Psoas muscle (tissue), 8 donors: ENCODE data around the gene AGAP2. TPM values are rescaled to one million over a fixed set of nuclear protein-coding genes. Genes with fewer than 3 reads are reported as not detected.
"Not testable (repeated sequence)": the region's sequence is repeated elsewhere in the genome, so short reads cannot be mapped to it uniquely, and the experiment has no call there.

ENCODE experiments used
- ATAC-seq, 4 donors: fragments of 200-7000 bp; cut with Tn5 transposase; one replicate each; pipeline ENCODE4 v1.9.1; 2020; ENCODE audit warnings: moderate library complexity in 3 of 4, mild to moderate bottlenecking in 2 of 4
- DNase-seq, 2 donors: peaks; one replicate each; pipeline ENCODE4 v3.0.0-alpha.2; 2020
- H3K27ac ChIP-seq: fragments of 200-600 bp; one replicate; pipeline ENCODE4 v1.8.0; 2022
- H3K27me3 ChIP-seq, 3 donors: fragments of 200-600 bp in 1 of 3; one replicate each; pipeline versions ENCODE4 v1.6.1 to v1.8.0; 2013 to 2022; ENCODE audit warnings: low read length in 2 of 3, mild to moderate bottlenecking in 2 of 3, moderate library complexity in 1 of 3; ENCODE audit not compliant: insufficient read depth in 3 of 3
- H3K36me3 ChIP-seq, 2 donors: fragments of 200-600 bp in 1 of 2; one replicate each; pipeline versions ENCODE4 v1.6.1 to v1.8.0; 2013 to 2022; ENCODE audit warnings: low read depth in 1 of 2, mild to moderate bottlenecking in 1 of 2, moderate library complexity in 1 of 2; ENCODE audit not compliant: insufficient read depth in 1 of 2
- H3K4me1 ChIP-seq: fragments of 200-600 bp; one replicate; pipeline ENCODE4 v1.8.0; 2022
- H3K4me3 ChIP-seq: fragments of 200-600 bp; one replicate; pipeline ENCODE4 v1.8.0; 2022; ENCODE audit warnings: mild to moderate bottlenecking
- H3K9me3 ChIP-seq: fragments of 200-600 bp; one replicate; pipeline ENCODE4 v1.8.0; 2022
- WGBS, 3 donors: extraction: QIAGEN DNeasy Blood & Tissue Kit; methylation state at CpG; one replicate each; pipeline versions ENCODE4 v1.1.6 to v1.1.7; 2013; 5-methylcytosine and 5-hydroxymethylcytosine counted together
- intact Hi-C, 2 donors: fragments of 100-400 bp; cut with DNase I; formaldehyde crosslinking; loops; one replicate each; pipeline versions ENCODE4 v1.11.0 to v1.14.2; 2022
- polyA plus RNA-seq, 3 donors: library from polyadenylated mRNA; stranded (reverse); fragments of 200-250 nt; gene quantifications; one replicate each; pipeline ENCODE4 v1.2.3, GENCODE V29; 2013
- total RNA-seq, 4 donors: library from RNA; stranded (reverse); fragmentation: NEBNext Ultra II Directional in 2 of 4; extraction: Animal tissue kit (Norgen Biotek cat#: 25700) in 2 of 4; gene quantifications; one replicate each; pipeline versions ENCODE4 v1.2.1 to v1.2.4, GENCODE V29; 2021 to 2023
- TF ChIP-seq, protein P1 (sequence below): fragments of 200-600 bp; IDR thresholded peaks from one replicate; pipeline ENCODE4 v1.8.0; 2022; ENCODE audit warnings: antibody characterized with exemption
- donor health status: healthy with polysubstance abuse.
- donor health status: DM: no; HTN: no; CAD: no; lungs with moderate emphysema.
- donor health status: Bipolar disorder and iron deficiency.
- donor health status: healthy.
- donor health status: DM: yes; HTN: yes; CAD: no.
- donor health status: DM: no; HTN: no; CAD: no.
- donor health status: DM: no; HTN: no; CAD: no.
- donor health status: DM: yes; HTN: yes; CAD: no.

The AGAP2 gene
- total and polyA plus RNA-seq, 7 donors, result 2.5 to 9.6 (median 3.9) TPM

DNA sequence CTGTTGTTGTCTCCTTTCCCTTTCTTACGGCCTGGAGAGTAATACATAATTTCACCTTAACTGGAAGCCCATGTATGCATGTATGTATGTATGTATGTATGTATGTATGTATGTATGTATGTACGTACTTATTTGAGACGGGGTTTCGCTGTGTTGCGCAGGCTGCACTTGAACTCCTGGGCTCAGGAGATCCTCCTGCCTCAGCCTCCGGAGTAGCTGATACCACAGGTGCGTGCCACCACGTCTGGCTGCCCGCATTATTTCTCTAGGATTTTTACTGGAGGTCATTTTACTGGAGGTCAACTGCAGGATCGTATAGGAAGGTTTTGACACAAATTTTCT lies 45.3 kb downstream of the AGAP2 start:
- no peaks in the 10 kb centered on the region for H3K9me3 ChIP-seq
- ATAC-seq (peak in 3 of 4 donors; percentile 1 to 6 (median 4)), DNase-seq (no peak)
- H3K4me1 ChIP-seq, result peaks cover 10% of the 10 kb centered on the region
- intact Hi-C loops, result loop anchor here in 1 of 2 donors (5.0 kb wide), 1 partner anchor 146 kb away; the partner anchor contains the start of gene DCTN2
- WGBS, 3 donors, result 45 to 52% (median 48%) methylated on average over 10 of the region's 10 CpGs
- peaks cover 0 to 6% (median 0%) of the 10 kb centered on the region in 3 donors for H3K27me3 ChIP-seq
- peak overlapping the region; percentile 89 for H3K4me3 ChIP-seq
- peaks cover 10 to 30% of the 10 kb centered on the region in 2 donors for H3K36me3 ChIP-seq
- H3K27ac ChIP-seq, result peak overlapping the region; percentile 24
- TF ChIP-seq, protein P1, sequence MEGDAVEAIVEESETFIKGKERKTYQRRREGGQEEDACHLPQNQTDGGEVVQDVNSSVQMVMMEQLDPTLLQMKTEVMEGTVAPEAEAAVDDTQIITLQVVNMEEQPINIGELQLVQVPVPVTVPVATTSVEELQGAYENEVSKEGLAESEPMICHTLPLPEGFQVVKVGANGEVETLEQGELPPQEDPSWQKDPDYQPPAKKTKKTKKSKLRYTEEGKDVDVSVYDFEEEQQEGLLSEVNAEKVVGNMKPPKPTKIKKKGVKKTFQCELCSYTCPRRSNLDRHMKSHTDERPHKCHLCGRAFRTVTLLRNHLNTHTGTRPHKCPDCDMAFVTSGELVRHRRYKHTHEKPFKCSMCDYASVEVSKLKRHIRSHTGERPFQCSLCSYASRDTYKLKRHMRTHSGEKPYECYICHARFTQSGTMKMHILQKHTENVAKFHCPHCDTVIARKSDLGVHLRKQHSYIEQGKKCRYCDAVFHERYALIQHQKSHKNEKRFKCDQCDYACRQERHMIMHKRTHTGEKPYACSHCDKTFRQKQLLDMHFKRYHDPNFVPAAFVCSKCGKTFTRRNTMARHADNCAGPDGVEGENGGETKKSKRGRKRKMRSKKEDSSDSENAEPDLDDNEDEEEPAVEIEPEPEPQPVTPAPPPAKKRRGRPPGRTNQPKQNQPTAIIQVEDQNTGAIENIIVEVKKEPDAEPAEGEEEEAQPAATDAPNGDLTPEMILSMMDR, result no peak

DNA sequence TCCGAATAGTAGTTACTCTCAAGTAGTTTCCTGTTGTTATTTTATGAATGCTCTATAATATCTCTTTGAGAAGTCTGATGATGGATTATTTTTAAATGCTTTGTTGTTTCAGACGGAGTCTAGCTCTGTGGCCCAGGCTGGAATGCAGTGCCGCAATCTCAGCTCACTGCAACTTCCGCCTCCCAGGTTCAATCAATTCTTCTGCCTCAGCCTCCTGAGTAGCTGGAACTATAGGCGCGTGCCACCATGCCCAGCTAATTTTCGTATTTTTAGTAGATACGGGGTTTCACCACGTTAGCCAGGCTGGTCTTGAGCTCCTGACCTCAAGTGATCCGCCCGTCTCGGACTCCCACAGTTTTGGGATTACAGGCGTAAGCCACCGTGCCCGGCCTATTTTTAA lies 46.0 kb downstream of the AGAP2 start:
- no peak overlapping the region for H3K27ac ChIP-seq
- peaks cover 9 to 22% of the 10 kb centered on the region in 2 donors for H3K36me3 ChIP-seq
- intact Hi-C loops, result loop anchor here in 1 of 2 donors (5.0 kb wide), 1 partner anchor 145 kb away; the partner anchor contains the start of gene DCTN2
- peaks cover 0 to 8% (median 0%) of the 10 kb centered on the region in 3 donors for H3K27me3 ChIP-seq
- no peak for ATAC-seq
- WGBS, 3 donors, result 90 to 93% (median 92%) methylated on average over 15 of the region's 15 CpGs
- no peak overlapping the region for H3K4me3 ChIP-seq
- no peak for DNase-seq
- TF ChIP-seq, protein P1, result no peak
- peaks cover 10% of the 10 kb centered on the region for H3K4me1 ChIP-seq
- H3K9me3 ChIP-seq, result no peaks in the 10 kb centered on the region

DNA sequence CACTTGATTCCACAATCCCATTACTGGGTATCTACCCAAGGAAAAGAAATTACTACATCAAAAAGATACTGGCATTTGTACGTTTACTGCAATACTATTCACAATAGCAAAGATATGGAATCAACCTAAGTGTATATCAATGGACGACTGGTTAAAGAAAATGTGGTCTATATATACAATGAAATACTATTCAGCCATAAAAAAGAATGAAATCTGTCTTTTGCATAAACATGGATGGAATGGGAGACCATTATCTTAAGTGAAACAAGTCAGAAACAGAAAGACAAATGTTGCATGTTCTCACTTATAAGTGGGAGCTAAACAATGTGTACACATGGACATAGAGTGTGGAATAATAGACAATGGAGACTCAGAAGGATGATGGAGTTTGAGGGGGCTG lies 49.6 kb downstream of the AGAP2 start:
- intact Hi-C loops, result no loop called here
- ATAC-seq, result no peak
- no peak for DNase-seq
- WGBS, 3 donors, result 54 to 59% (median 56%) methylated on average over 2 of the region's 2 CpGs
- Histone ChIP-seq H3K9me3 (no peaks in the 10 kb centered on the region), H3K36me3 (no peaks in the 10 kb centered on the region), H3K4me3 (no peak overlapping the region), H3K27ac (no peak overlapping the region), H3K27me3 (peaks cover 0 to 14% (median 0%) of the 10 kb centered on the region in 3 donors), H3K4me1 (peaks cover 6% of the 10 kb centered on the region)
- TF ChIP-seq, protein P1, result no peak

DNA sequence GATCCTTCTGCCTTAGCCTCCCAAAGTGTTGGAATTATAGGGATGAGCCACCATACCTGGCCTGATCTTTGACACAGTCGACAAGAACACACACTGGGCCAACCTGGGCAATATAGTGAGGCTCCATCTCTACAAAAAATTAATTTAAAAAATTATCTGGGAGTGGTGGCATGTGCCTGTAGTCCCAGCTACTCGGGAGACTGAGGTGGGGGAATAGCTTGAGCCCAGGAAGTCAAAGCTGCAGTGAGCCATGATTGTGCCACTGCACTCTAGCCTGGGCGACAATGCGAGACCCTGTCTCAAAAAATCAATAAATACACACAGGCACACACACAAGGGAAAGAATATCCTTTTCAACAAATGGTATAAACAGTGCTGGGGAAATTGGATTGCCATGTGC lies 50.7 kb downstream of the AGAP2 start:
- intact Hi-C loops, result no loop called here
- Histone ChIP-seq H3K27me3 (peaks cover 0 to 14% (median 0%) of the 10 kb centered on the region in 3 donors), H3K4me3 (no peak overlapping the region), H3K4me1 (no peaks in the 10 kb centered on the region), H3K27ac (no peak overlapping the region), H3K36me3 (no peaks in the 10 kb centered on the region), H3K9me3 (no peaks in the 10 kb centered on the region)
- 57 to 70% (median 69%) methylated on average over 4 of the region's 4 CpGs for WGBS, 3 donors
- TF ChIP-seq, protein P1, result no peak
- ATAC-seq (no peak), DNase-seq (no peak)

DNA sequence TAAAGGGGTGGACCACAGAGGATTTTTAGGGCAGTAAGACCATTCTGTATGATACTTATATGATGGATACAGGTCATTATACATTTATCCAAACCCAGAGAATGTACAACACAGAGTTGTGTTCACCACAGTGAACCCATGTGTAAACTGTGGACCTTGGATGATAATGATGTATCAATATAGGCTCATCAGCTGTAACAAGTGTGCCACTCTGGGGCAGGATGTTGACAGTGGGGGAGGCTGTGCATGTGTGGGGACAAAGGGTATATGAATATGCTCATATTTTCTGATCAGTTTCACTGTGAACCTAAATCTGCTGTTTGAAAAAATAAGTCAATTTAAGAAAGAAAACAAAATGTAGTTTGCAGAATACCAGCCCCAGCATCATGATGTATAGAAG lies 58.8 kb downstream of the AGAP2 start:
- no peak for DNase-seq

DNA sequence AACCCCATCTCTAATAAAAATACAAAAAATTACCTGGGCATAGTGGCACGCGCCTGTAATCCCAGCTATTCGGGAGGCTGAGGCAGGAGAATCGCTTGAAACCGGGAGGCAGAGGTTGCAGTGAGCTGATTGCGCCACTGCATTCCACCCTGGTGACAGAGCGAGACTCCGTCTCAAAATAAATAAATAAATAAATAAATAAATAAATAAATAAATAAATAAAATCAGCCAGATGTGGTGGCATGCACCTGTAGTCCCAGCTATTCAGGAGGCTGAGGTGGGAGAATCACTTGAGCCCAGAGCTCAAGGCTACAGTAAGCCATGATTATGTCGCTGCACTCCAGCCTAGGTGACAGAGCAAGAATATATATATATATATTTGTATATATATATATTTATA lies 60.6 kb downstream of the AGAP2 start:
- H3K27me3 ChIP-seq, intact Hi-C loops, ATAC-seq, H3K4me3 ChIP-seq, H3K36me3 ChIP-seq, H3K4me1 ChIP-seq, DNase-seq, H3K9me3 ChIP-seq, H3K27ac ChIP-seq: not testable (repeated sequence)
- 90 to 94% (median 91%) methylated on average over 9 of the region's 9 CpGs for WGBS, 3 donors

More for the DNA sequence above, 58.8 kb downstream of the AGAP2 start:
- H3K9me3 ChIP-seq, result no peaks in the 10 kb centered on the region
- H3K36me3 ChIP-seq, result no peaks in the 10 kb centered on the region
- no peaks in the 10 kb centered on the region for H3K4me1 ChIP-seq
- intact Hi-C loops, result no loop called here
- TF ChIP-seq, protein P1, result no peak
- H3K27ac ChIP-seq, result no peak overlapping the region
- no peak for ATAC-seq
- H3K4me3 ChIP-seq, result no peak overlapping the region
- no peaks in the 10 kb centered on the region for H3K27me3 ChIP-seq
